ENCODE measurements around the gene CCRL2.

- TF ChIP-seq ZNF398 (tag by site-specific recombination; IDR thresholded peaks at IDR 0.05), result no peak
- no peak for TF ChIP-seq ZNF501 (tag by site-specific recombination; IDR thresholded peaks at IDR 0.05)
- TF ChIP-seq ZNF174 (tag by site-specific recombination; IDR thresholded peaks at IDR 0.05), result no peak
- TF ChIP-seq ZNF558 (tag by site-specific recombination; IDR thresholded peaks at IDR 0.05), result no peak
- no peak for TF ChIP-seq KLF9 (tag by site-specific recombination; IDR thresholded peaks at IDR 0.05; ENCODE audit: low read depth)
- TF ChIP-seq CTCF (tag by site-specific recombination; IDR thresholded peaks at IDR 0.05), result 0 out of 2 replicates have a peak, but pooled peaks have one; percentile 17
- TF ChIP-seq ZNF391 (tag by site-specific recombination; IDR thresholded peaks at IDR 0.05; ENCODE audit: borderline replicate concordance, low read depth), result no peak
- TF ChIP-seq ZNF121 (tag by site-specific recombination; IDR thresholded peaks at IDR 0.05), result no peak
- no peak for TF ChIP-seq ELK4 (IDR thresholded peaks at IDR 0.05; ENCODE audit: borderline replicate concordance, low read depth, low read length)
- TF ChIP-seq ZNF10 (tag by site-specific recombination; IDR thresholded peaks at IDR 0.05), result no peak
- TF ChIP-seq ZNF747 (tag by site-specific recombination; IDR thresholded peaks at IDR 0.05), result no peak
- TF ChIP-seq ZNF175 (tag by site-specific recombination; IDR thresholded peaks at IDR 0.05), result no peak
- no peak for TF ChIP-seq ZNF639 (tag by site-specific recombination; IDR thresholded peaks at IDR 0.05)
Observed at GRCh38 chr3:46368569-46368968, 38.5 kb upstream of the CCRL2 start.
